HepG2 (cell line): ENCODE measurements around the gene TMEM200B. TPM values are rescaled to one million over a fixed set of nuclear protein-coding genes. Genes with fewer than 3 reads are reported as not detected.

Experiments used
- ATAC-seq: fragments of 200-7000 bp; cut with Tn5 transposase; 3 replicates; pipeline ENCODE4 v1.9.1; 2020; ENCODE audit warnings: mild to moderate bottlenecking, moderate library complexity
- BruUV-seq: library from RNA; stranded (reverse); fragments of 400-500 nt; replicated peaks from 2 replicates; lab custom pipeline; 2021; lab: Mats Ljungman, UMichigan
- CTCF ChIA-PET: fragments of 300-600 bp; formaldehyde crosslinking; extraction: SDS; loops from one replicate; lab custom pipeline; 2021; ENCODE audit warnings: low total read pairs, inconsistent platforms, low intra/inter-chr PET ratio; lab: Yijun Ruan, JAX
- POLR2A ChIA-PET: fragments of 350-600 bp; sonication (Branson Sonifier 250); formaldehyde crosslinking; loops from one replicate; lab custom pipeline; 2020; ENCODE audit warnings: antibody characterized with exemption, inconsistent platforms; lab: Yijun Ruan, JAX
- DNase-seq: peaks from one replicate; pipeline ENCODE4 v3.0.0-alpha.2; 2015; ENCODE audit warnings: low spot score
- FAIRE-seq: peaks from 3 replicates; lab custom pipeline; 2011; peaks lifted over from hg19 to GRCh38; lab: Jason Lieb, UNC
- H2AFZ ChIP-seq: one replicate; pipeline ENCODE4 v1.6.1; 2011; ENCODE audit warnings: low read length, inconsistent platforms
- H3K27ac ChIP-seq: fragments of 300-600 bp; 3 replicates; pipeline ENCODE4 v1.8.0; 2011; ENCODE audit warnings: mixed run types, mild to moderate bottlenecking, mixed read lengths, low read length, inconsistent platforms; ENCODE audit not compliant: insufficient read depth; ENCODE audit errors: extremely low read length
- H3K27me3 ChIP-seq, 2 experiments: fragments of 200-600 bp in 1 of 2; 2 replicates in 1 of 2; 3 replicates in 1 of 2; pipeline versions ENCODE4 v1.6.0 to v1.8.0; 2011; ENCODE audit warnings: low read length in 2 of 2, mild to moderate bottlenecking in 2 of 2, moderate library complexity in 2 of 2, inconsistent platforms in 1 of 2; ENCODE audit not compliant: insufficient read depth in 2 of 2, control insufficient read depth in 1 of 2
- H3K36me3 ChIP-seq, 2 experiments: fragments of 200-600 bp in 1 of 2; replicated peaks in 1 of 2; 2 replicates in 1 of 2; 3 replicates in 1 of 2; pipeline versions ENCODE4 v1.5.1 to v1.8.0; 2011; ENCODE audit warnings: low read length in 2 of 2, inconsistent platforms in 1 of 2; ENCODE audit not compliant: insufficient read depth in 2 of 2, control insufficient read depth in 1 of 2
- H3K4me1 ChIP-seq: 2 replicates; pipeline ENCODE4 v1.5.1; 2012; ENCODE audit warnings: low read length, inconsistent platforms; ENCODE audit not compliant: insufficient read depth
- H3K4me2 ChIP-seq: 2 replicates; pipeline ENCODE4 v1.6.0; 2011; ENCODE audit warnings: low read depth, low read length, inconsistent platforms
- H3K4me3 ChIP-seq, 3 experiments: fragments of 200-600 bp in 1 of 3; sonication (generic), shearing (Covaris generic) in 1 of 3; replicated peaks in 1 of 3; 2 replicates each; pipeline ENCODE4 v1.5.1; 2011 to 2016; ENCODE audit warnings: low read length in 3 of 3, inconsistent platforms in 2 of 3, low read depth in 2 of 3, mild to moderate bottlenecking in 2 of 3, control low read depth in 1 of 3, mixed read lengths in 1 of 3; ENCODE audit not compliant: insufficient read depth in 1 of 3
- H3K79me2 ChIP-seq: one replicate; pipeline ENCODE4 v1.6.1; 2011; ENCODE audit warnings: low read length, inconsistent platforms; ENCODE audit not compliant: insufficient read depth
- H3K9ac ChIP-seq: 2 replicates; pipeline ENCODE4 v1.6.0; 2011; ENCODE audit warnings: mild to moderate bottlenecking, low read depth, low read length, inconsistent platforms; ENCODE audit not compliant: insufficient read depth
- H3K9me3 ChIP-seq: 2 replicates; pipeline ENCODE4 v1.5.1; 2012; ENCODE audit warnings: mild to moderate bottlenecking, low read length
- H4K20me1 ChIP-seq: 2 replicates; pipeline ENCODE4 v1.6.0; 2011; ENCODE audit warnings: inconsistent platforms, mild to moderate bottlenecking, low read length, moderate library complexity; ENCODE audit not compliant: insufficient read depth
- ATAD3A ChIP-seq: sonication (generic); formaldehyde crosslinking; IDR thresholded peaks from 2 replicates; pipeline ENCODE4 v1.4.0; 2020; ENCODE audit warnings: missing genetic modification reagents
- ATF7-NPFF ChIP-seq: sonication (generic); formaldehyde crosslinking; IDR thresholded peaks from 2 replicates; pipeline ENCODE4 v1.8.1; 2023; ENCODE audit warnings: mild to moderate bottlenecking, low read depth, missing genetic modification reagents, moderate library complexity
- FOXO4 ChIP-seq: sonication (generic); formaldehyde crosslinking; conservative IDR thresholded peaks from 2 replicates; pipeline ENCODE4 v1.8.1; 2023; ENCODE audit warnings: missing genetic modification reagents
- HDAC2 ChIP-seq: sonication (generic); formaldehyde crosslinking; IDR thresholded peaks from 2 replicates; pipeline ENCODE4 v1.4.0; 2020; ENCODE audit warnings: missing genetic modification reagents
- HNF4A ChIP-seq: sonication (generic); formaldehyde crosslinking; IDR thresholded peaks from 2 replicates; pipeline ENCODE4 v1.4.0; 2020; ENCODE audit warnings: missing genetic modification reagents
- HNF4G ChIP-seq, 2 experiments: sonication (generic) in 1 of 2; formaldehyde crosslinking in 1 of 2; IDR thresholded peaks; 2 replicates each; pipeline versions ENCODE4 v1.4.0 to v1.6.1; 2011 to 2020; ENCODE audit warnings: borderline replicate concordance in 2 of 2, low read depth in 2 of 2, mild to moderate bottlenecking in 2 of 2, low read length in 1 of 2, missing genetic modification reagents in 1 of 2, moderate library complexity in 1 of 2
- POLR2A ChIP-seq, 2 experiments: IDR thresholded peaks; 2 replicates each; pipeline ENCODE4 v1.6.1; 2011; ENCODE audit warnings: low read depth in 2 of 2, low read length in 2 of 2, mild to moderate bottlenecking in 1 of 2, moderate library complexity in 1 of 2; ENCODE audit not compliant: insufficient read depth in 1 of 2
- TEAD3 ChIP-seq: optimal IDR thresholded peaks from 2 replicates; pipeline ENCODE3; 2016; ENCODE audit warnings: borderline replicate concordance
- ZNF607 ChIP-seq: sonication (generic); formaldehyde crosslinking; IDR thresholded peaks from 2 replicates; pipeline ENCODE4 v1.5.1; 2020; ENCODE audit warnings: missing genetic modification reagents, mild to moderate bottlenecking, borderline replicate concordance
- ZNF687 ChIP-seq: sonication (generic); formaldehyde crosslinking; IDR thresholded peaks from 2 replicates; pipeline ENCODE4 v1.5.1; 2020; ENCODE audit warnings: mild to moderate bottlenecking, missing genetic modification reagents, moderate library complexity
- ZNF782 ChIP-seq: sonication (generic); formaldehyde crosslinking; IDR thresholded peaks from 2 replicates; pipeline ENCODE4 v1.4.0; 2020; ENCODE audit warnings: missing genetic modification reagents, mild to moderate bottlenecking, borderline replicate concordance
- ZNF83 ChIP-seq: sonication (generic); formaldehyde crosslinking; IDR thresholded peaks from 2 replicates; pipeline ENCODE4 v1.4.0; 2020; ENCODE audit warnings: missing genetic modification reagents, mild to moderate bottlenecking, borderline replicate concordance
- WGBS: methylation state at CpG from one replicate; pipeline ENCODE4 v1.1.6; 2017; ENCODE audit warnings: low lambda C conversion rate; 5-methylcytosine and 5-hydroxymethylcytosine counted together
- in situ Hi-C: cut with HindIII; loops from 2 replicates; pipeline ENCODE4 v1.10.0; 2017; ENCODE audit warnings: low pct_unique_long_range_greater_than_20kb; ENCODE audit not compliant: extremely low pct_ligation_motif_present
- intact Hi-C: fragments of 100-400 bp; cut with micrococcal nuclease; formaldehyde crosslinking; loops from one replicate; pipeline ENCODE4 v1.10.0; 2022; ENCODE audit not compliant: unreplicated experiment
- polyA plus RNA-seq, 8 experiments: library from polyadenylated mRNA; depleted of rRNA in 3 of 8; stranded (reverse) in 7 of 8; unstranded in 1 of 8; fragments of >200 nt; fragmentation: Illumina TruSeq in 4 of 8; extraction: Trizol in 4 of 8; gene quantifications; 2 replicates each; pipeline versions ENCODE4 v1.2.1 to v1.2.3, GENCODE V29; 2011 to 2016; ENCODE audit warnings: low read depth in 4 of 8, missing spikeins in 1 of 8, mixed read lengths in 1 of 8; ENCODE audit not compliant: insufficient read depth in 1 of 8
- total RNA-seq, 5 experiments: library from RNA; depleted of rRNA; stranded (reverse); fragments of >200 nt; fragmentation: Illumina TruSeq; extraction: Trizol; gene quantifications; 2 replicates each; pipeline ENCODE4 v1.2.3, GENCODE V29; 2016; ENCODE audit warnings: low read depth in 1 of 5

The TMEM200B gene
- total and polyA plus RNA-seq, 2 of the 13 experiments (the other 11 are each of a cell fraction or from before 2014, with no cell fraction given), result 1.1 to 1.4 TPM

- no peak overlapping the region for H3K27ac ChIP-seq
- ChIA-PET POLR2A (interaction anchor here (1.2 to 1.9 kb wide), 3 partner anchors 10 to 43 kb away, joined by 3 to 13 read pairs (median 3); partner anchors contain the start of gene SRSF4), CTCF (no interaction called here)
- ATAC-seq (no peak), FAIRE-seq (no peak), DNase-seq (no peak)
- H2AFZ ChIP-seq, result no peak overlapping the region
- 97% methylated on average over 9 of the region's 9 CpGs for WGBS
- no TSS peak for BruUV-seq
- no peak overlapping the region for H3K4me2 ChIP-seq
- H3K9ac ChIP-seq, result no peak overlapping the region
- no peaks in the 10 kb centered on the region for H3K9me3 ChIP-seq
- intact Hi-C loops, result no loop called here
- peaks cover 96% of the 10 kb centered on the region for H3K79me2 ChIP-seq
- peaks cover 52% of the 10 kb centered on the region for H4K20me1 ChIP-seq
- TF ChIP-seq ZNF782 (CRISPR knock-in tag) (no peak), ATF7-NPFF (no peak), ATAD3A (CRISPR knock-in tag) (no peak), ZNF83 (CRISPR knock-in tag) (no peak)
- H3K27me3 ChIP-seq, result no peaks in the 10 kb centered on the region
- H3K4me1 ChIP-seq, result peaks cover 56% of the 10 kb centered on the region
- peaks cover 14 to 73% of the 10 kb centered on the region in 2 experiments for H3K36me3 ChIP-seq
- in situ Hi-C loops, result no loop called here
- H3K4me3 ChIP-seq, result no peak overlapping the region
Measured at GRCh38 chr1:29167904-29168303, 44.2 kb upstream of the TMEM200B start.

GRCh38 chr1:29166291-29166878 is 42.7 kb upstream of the TMEM200B start:
- Histone ChIP-seq H3K4me1 (peaks cover 52% of the 10 kb centered on the region), H3K27me3 (no peaks in the 10 kb centered on the region), H3K27ac (peak overlapping the region; percentile 69), H2AFZ (no peak overlapping the region), H3K4me2 (peak overlapping the region; percentile 40), H3K9me3 (no peaks in the 10 kb centered on the region), H3K9ac (peak overlapping the region; percentile 21; the same call in 1 of the 2 replicates), H3K79me2 (peaks cover 94% of the 10 kb centered on the region), H3K4me3 (no peak overlapping the region), H4K20me1 (peaks cover 46% of the 10 kb centered on the region), H3K36me3 (peaks cover 16 to 72% of the 10 kb centered on the region in 2 experiments)
- 35% methylated on average over 5 of the region's 9 CpGs for WGBS
- FAIRE-seq, result peak; percentile 74
- peak; percentile 49 for DNase-seq
- ChIA-PET POLR2A (interaction anchor here (1.7 to 1.9 kb wide), 2 partner anchors 11 to 15 kb away, joined by 3 to 13 read pairs; partner anchors contain the start of gene SRSF4), CTCF (no interaction called here)
- peak; percentile 94 for ATAC-seq
- in situ Hi-C loops, result no loop called here
- intact Hi-C loops, result no loop called here
- no TSS peak for BruUV-seq
- peak; percentile 96 for TF ChIP-seq TEAD3 (CRISPR knock-in tag)
- TF ChIP-seq ZNF687 (CRISPR knock-in tag), result peak; percentile 35
- TF ChIP-seq HNF4G (IDR thresholded peaks at IDR 0.05; ENCODE audit: borderline replicate concordance, low read depth, low read length), result peak; percentile 41; the same call in 1 of the 2 replicates
- TF ChIP-seq HNF4G (CRISPR knock-in tag; IDR thresholded peaks at IDR 0.05; ENCODE audit: borderline replicate concordance, low read depth), result no peak
- 0 out of 2 replicates have a peak, but pooled peaks have one; percentile 21 for TF ChIP-seq ZNF607 (CRISPR knock-in tag)
- TF ChIP-seq HNF4A (CRISPR knock-in tag), result 0 out of 2 replicates have a peak, but pooled peaks have one; percentile 41
- TF ChIP-seq HDAC2, result no peak
- TF ChIP-seq POLR2A (IDR thresholded peaks at IDR 0.05; ENCODE audit: insufficient read depth in 1 of 2, low read depth in 2 of 2, low read length in 2 of 2), result peak in 1 of 2 experiments; percentile 37; a peak in 1 of 4 replicates
- no peak for TF ChIP-seq FOXO4 (CRISPR knock-in tag)
